Colonic mucosa (tissue), 4 donors: Measurements from ENCODE around the gene POFUT2. TPM values are rescaled to one million over a fixed set of nuclear protein-coding genes. Genes with fewer than 3 reads are reported as not detected.

Experiments used
- DNase-seq: peaks from one replicate; pipeline ENCODE4 v3.0.0-alpha.2; 2020
- H3K27ac ChIP-seq: fragments of 200-600 bp; one replicate; pipeline ENCODE4 v1.8.0; 2021
- H3K27me3 ChIP-seq: fragments of 200-600 bp; one replicate; pipeline ENCODE4 v1.8.0; 2021
- H3K36me3 ChIP-seq: fragments of 200-600 bp; one replicate; pipeline ENCODE4 v1.8.0; 2021
- H3K4me1 ChIP-seq: fragments of 200-600 bp; one replicate; pipeline ENCODE4 v1.8.0; 2021; ENCODE audit warnings: mild to moderate bottlenecking
- H3K4me3 ChIP-seq: fragments of 200-600 bp; one replicate; pipeline ENCODE4 v1.8.0; 2021
- H3K9ac ChIP-seq, 2 donors: one replicate each; pipeline ENCODE4 v1.7.0; 2013; ENCODE audit warnings: control low read depth in 2 of 2, low read depth in 2 of 2, low read length in 2 of 2
- H3K9me3 ChIP-seq: fragments of 200-600 bp; one replicate; pipeline ENCODE4 v1.8.0; 2021
- intact Hi-C: fragments of 100-400 bp; cut with DNase I; formaldehyde crosslinking; loops from one replicate; pipeline ENCODE4 v1.14.1; 2022
- total RNA-seq, 2 donors: library from RNA; stranded (reverse); fragmentation: NEBNext Ultra II Directional in 1 of 2; extraction: Animal tissue kit (Norgen Biotek cat#: 25700) in 1 of 2; gene quantifications; one replicate each; pipeline ENCODE4 v1.2.1, GENCODE V29; 2021
- TF ChIP-seq, protein P1 (sequence below): fragments of 200-600 bp; IDR thresholded peaks from one replicate; pipeline ENCODE4 v1.8.0; 2022; ENCODE audit warnings: antibody characterized with exemption, mild to moderate bottlenecking
- donor health status: healthy.
- donor health status: DM: no; HTN: no; CAD: no.
- donor health status: DM: no; HTN: no; CAD: no.

Gene POFUT2
- total RNA-seq, 2 donors from 2014 or later, result 23.8 to 31.6 TPM

DNA sequence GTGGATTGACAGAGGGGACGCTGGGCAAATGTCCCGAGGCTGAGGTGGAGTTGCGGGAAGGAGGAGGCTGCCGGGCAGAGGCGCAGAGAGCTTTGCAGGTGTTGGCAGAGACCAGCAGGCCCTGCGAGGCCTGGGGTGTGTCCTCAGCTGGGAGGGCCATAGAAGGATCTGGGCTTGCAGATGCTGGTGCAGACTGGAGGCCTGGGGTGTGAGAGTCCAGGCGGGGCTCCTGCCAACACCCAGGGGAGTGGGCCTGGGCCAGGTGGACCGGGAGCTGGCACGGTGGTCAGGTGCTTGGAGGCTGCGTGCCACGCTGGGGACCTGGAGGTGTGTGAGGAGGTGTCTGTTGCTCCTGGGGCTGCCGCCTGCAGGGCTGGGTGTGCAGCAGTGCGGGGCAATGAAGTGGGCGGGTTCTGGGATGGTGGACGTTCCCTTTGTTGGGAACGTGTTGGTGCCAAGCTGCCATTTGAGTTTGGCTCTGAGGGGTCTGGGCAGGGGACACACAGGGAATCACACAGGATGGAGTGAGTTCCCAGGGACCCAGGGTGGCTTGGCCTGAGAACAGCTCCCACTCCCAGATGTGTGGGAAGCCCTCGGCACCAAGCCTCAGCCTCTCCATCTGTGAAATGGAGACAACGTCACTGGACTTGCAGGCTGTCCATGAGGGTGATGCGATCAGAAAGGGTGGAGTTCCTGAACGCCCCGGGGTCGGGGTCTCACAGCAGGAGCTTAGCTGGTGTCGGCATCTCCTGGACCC is 39.9 kb upstream of the POFUT2 start:
- TF ChIP-seq, protein P1, sequence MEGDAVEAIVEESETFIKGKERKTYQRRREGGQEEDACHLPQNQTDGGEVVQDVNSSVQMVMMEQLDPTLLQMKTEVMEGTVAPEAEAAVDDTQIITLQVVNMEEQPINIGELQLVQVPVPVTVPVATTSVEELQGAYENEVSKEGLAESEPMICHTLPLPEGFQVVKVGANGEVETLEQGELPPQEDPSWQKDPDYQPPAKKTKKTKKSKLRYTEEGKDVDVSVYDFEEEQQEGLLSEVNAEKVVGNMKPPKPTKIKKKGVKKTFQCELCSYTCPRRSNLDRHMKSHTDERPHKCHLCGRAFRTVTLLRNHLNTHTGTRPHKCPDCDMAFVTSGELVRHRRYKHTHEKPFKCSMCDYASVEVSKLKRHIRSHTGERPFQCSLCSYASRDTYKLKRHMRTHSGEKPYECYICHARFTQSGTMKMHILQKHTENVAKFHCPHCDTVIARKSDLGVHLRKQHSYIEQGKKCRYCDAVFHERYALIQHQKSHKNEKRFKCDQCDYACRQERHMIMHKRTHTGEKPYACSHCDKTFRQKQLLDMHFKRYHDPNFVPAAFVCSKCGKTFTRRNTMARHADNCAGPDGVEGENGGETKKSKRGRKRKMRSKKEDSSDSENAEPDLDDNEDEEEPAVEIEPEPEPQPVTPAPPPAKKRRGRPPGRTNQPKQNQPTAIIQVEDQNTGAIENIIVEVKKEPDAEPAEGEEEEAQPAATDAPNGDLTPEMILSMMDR, result no peak
- Histone ChIP-seq H3K4me3 (no peak overlapping the region), H3K4me1 (no peaks in the 10 kb centered on the region), H3K27me3 (no peaks in the 10 kb centered on the region), H3K9ac (no peak overlapping the region), H3K9me3 (no peaks in the 10 kb centered on the region), H3K36me3 (no peaks in the 10 kb centered on the region), H3K27ac (no peak overlapping the region)
- no peak for DNase-seq
- intact Hi-C loops, result no loop called here

DNA sequence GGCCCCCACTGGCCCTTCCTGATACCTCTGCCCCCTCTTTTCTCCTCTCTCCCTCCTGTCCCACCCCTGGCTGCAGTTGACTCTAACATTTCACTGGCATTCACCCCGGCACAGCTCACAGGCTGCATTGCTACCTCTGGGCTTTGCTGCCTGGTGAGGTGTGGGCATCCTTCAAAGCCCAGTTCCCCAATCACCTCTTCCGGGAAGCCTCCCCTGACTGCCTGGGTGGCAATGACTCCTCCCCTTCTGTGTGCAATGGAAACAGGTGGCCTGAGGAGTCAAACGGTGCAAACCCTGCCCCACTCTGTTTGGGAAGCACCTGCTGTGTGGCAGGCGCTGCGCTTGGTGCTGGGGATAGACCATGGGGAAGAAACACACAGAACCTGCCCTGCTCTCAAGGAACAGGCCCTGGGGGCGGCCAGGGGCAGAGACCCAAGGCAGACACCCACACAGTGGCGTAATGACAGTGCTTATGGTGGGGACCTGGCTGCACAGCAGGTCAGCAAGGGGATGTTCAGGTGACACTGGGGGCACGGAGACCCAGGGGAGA is 39.3 kb upstream of the POFUT2 start:
- Histone ChIP-seq H3K4me3 (no peak overlapping the region), H3K27me3 (no peaks in the 10 kb centered on the region), H3K4me1 (no peaks in the 10 kb centered on the region), H3K9ac (no peak overlapping the region), H3K9me3 (no peaks in the 10 kb centered on the region), H3K36me3 (no peaks in the 10 kb centered on the region), H3K27ac (no peak overlapping the region)
- no peak for DNase-seq
- TF ChIP-seq, protein P1, result no peak
- intact Hi-C loops, result no loop called here

DNA sequence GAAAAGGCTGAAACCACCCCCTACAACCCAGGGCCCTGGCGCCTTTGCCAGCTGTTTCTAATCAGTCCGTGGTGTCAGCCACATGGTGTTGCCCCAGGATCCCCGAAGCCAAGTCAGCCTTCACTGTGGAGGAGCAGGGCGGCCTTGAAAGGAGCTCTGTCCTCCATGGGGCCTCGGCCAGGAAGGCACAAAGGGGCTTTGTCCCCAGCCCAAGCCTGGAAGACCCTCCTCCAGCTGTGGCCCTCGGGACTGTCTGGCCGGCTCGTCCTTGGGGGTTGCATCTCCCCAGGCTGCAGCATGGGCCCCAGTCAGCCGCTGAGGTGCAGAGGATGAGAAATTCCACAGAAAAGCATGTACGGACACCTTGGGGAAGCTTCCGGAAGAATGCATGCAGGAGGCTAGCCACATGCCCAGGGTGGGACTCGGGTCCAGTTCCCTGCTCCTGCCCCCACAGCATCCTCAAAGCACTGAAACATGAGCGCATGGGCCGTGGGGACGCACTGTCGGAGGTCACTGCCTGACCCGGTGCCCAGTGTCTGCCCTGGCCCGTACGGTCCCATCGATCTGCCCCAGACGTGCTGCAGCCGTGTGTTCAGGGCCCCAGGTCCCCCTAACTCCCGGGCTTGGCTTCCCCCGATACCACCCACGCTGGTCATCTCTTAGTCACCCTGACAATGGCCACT is 38.6 kb upstream of the POFUT2 start:
- Histone ChIP-seq H3K36me3 (no peaks in the 10 kb centered on the region), H3K27me3 (no peaks in the 10 kb centered on the region), H3K9ac (no peak overlapping the region), H3K9me3 (no peaks in the 10 kb centered on the region), H3K27ac (no peak overlapping the region), H3K4me3 (no peak overlapping the region), H3K4me1 (no peaks in the 10 kb centered on the region)
- TF ChIP-seq, protein P1, result no peak
- intact Hi-C loops, result no loop called here
- DNase-seq, result no peak

DNA sequence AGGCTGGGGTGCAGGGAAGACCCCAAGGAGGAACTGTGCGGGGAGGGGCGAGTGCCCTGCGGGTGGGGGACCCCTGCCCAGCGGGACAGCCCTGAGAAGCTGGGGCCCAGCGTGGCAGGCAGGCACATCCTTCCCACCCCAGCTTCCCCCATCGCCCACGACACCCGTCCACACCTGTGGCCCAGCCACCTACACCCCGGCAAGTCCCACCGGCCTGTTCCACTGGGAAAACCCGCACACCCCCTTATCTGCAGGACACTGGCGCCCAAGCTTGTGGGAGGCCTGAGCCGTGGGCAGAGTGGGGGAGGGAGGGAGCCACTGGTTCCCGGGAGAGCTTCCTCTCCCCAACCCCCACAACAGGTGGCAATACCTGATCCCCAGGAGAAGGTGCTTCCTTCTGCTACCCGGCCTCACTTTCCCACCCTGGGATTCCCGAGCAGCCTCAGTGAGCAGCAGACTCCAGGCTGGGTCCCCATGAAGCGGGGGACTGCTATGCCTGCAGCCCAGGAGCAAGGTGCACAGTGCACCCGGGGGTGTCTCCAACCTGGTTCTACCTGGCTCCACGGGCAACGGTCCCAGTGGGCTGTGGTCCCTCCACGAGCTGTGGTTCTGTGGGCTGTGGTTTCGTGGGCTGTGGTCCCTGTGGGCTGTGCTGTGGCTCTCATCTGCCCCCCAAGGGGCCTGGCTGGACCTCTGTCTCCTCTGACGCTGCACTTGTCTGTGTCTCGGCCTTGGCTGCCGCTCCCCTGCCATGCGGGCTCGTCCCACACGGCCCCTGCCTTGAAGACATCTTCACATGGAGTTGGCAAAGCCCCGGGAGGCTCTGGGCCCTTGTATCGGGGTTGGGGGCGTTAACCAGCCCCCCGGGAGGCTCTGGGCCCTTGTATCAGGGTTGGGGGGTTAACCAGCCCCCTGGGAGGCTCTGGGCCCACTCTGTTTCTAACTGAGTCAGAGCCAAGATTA is 37.8 kb upstream of the POFUT2 start:
- no peaks in the 10 kb centered on the region for H3K27me3 ChIP-seq
- no peak for DNase-seq
- H3K4me3 ChIP-seq, result no peak overlapping the region
- H3K27ac ChIP-seq, result no peak overlapping the region
- H3K9me3 ChIP-seq, result no peaks in the 10 kb centered on the region
- intact Hi-C loops, result no loop called here
- no peaks in the 10 kb centered on the region for H3K36me3 ChIP-seq
- no peak overlapping the region for H3K9ac ChIP-seq
- no peaks in the 10 kb centered on the region for H3K4me1 ChIP-seq
- TF ChIP-seq, protein P1, result no peak
